ENCODE results near the gene JUP. TPM values are rescaled to one million over a fixed set of nuclear protein-coding genes. Genes with fewer than 3 reads are reported as not detected.
A peak's percentile ranks its signal among the peaks of the same experiment; 100 is the strongest.

JUP gene
- total RNA-seq, 1 experiment from 2014 or later = 142 TPM

GRCh38 chr17:41810659-41811548 lies 24.4 kb upstream of the JUP start:
- no peak for DNase-seq (ENCODE audit: extremely low read depth, low read depth)

GRCh38 chr17:41806685-41807445 lies 20.4 kb upstream of the JUP start:
- DNase-seq (ENCODE audit: extremely low read depth, low read depth) = no peak

DNA sequence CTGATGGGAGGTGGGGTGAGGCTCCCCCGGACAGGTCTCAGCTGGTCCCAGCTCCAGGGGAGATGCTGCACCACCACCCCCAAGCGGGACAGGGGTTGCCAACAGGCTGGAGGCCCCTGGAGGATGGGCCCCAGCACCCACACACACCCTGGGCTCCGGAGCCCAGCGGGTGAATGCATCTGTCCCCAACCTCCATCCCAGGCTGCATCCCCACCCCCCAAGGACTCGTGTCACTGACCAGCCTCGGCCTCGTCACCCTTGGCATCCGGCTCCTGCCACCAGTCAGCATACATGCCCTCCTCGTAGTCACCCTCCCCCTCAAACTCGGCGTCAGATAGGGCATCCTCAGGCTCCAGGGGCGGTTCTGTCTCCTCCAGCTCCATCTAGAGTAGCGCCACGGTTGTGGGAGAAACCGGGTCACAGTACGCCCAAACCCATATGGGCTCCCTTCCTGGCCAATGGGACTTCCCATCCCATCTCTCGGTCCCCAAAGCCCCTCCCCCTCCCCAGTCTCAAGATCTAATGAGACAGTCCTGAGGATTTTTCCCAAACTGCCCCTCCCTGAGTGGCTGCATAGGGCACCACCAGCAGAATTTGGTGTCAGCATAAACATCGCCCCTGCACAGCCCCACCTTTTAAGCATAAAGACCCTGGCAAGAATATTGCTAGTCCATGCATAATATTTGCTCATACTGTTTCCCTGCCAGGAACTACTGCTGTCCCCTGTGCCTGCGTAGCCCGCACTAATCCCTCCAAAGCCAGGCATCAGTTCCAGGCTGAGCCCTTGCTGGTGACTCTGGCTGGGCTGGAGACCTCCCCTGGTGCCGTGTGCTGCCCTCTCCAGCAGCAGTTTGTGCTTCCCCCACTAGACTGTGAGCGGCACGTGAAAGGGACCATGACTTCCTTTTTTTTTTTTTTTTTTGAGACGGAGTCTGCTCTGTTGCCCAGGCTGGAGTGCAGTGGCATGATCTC lies 16.8 kb upstream of the JUP start:
- no peak for DNase-seq (ENCODE audit: extremely low read depth, low read depth)

- peak; percentile 98 for DNase-seq (ENCODE audit: extremely low read depth, low read depth)
Measured at GRCh38 chr17:41801374-41802271, 15.1 kb upstream of the JUP start.

DNA sequence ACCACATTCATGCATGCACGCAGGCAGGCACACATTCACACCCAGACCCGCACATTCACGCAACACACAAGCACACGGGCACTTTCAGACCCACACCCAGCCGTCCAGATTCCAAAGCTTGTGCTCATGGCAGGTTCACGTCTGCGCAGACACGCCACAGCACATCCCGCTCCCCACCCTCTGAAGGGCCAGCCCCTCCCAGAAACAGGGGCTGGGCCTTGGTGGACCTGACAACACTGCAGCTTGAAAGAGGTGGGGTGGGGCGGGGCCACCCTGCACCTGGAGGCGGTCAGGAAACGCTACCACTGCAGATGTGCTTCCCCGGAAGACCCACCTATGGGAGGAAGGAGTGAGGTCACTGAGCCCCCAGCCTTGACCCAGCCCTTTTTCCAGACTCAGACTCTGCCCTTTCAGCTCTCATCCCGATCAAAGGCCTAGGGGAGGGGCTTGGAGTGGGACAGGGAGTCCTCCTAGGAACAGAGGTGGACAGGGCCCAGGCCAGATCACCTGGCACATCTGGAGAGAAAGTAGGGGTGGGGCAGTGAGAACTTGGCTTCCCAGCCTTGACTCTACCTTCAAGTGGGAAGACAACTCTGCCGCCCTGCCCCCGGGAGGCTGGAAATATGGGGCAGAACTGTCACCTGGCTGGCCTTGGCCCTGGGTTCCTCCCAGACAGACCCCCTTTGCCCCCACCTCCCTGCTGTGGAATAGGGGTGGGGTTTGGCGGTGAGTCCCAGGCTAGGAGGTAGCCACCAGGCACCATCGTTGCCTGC lies 14.3 kb upstream of the JUP start:
- DNase-seq (ENCODE audit: extremely low read depth, low read depth) = peak; percentile 95

GRCh38 chr17:41799366-41799765 lies 12.9 kb upstream of the JUP start:
- DNase-seq (ENCODE audit: extremely low read depth, low read depth) = no peak

- DNase-seq (ENCODE audit: extremely low read depth, low read depth) = no peak
Measured at GRCh38 chr17:41797377-41797776, 10.9 kb upstream of the JUP start.

DNA sequence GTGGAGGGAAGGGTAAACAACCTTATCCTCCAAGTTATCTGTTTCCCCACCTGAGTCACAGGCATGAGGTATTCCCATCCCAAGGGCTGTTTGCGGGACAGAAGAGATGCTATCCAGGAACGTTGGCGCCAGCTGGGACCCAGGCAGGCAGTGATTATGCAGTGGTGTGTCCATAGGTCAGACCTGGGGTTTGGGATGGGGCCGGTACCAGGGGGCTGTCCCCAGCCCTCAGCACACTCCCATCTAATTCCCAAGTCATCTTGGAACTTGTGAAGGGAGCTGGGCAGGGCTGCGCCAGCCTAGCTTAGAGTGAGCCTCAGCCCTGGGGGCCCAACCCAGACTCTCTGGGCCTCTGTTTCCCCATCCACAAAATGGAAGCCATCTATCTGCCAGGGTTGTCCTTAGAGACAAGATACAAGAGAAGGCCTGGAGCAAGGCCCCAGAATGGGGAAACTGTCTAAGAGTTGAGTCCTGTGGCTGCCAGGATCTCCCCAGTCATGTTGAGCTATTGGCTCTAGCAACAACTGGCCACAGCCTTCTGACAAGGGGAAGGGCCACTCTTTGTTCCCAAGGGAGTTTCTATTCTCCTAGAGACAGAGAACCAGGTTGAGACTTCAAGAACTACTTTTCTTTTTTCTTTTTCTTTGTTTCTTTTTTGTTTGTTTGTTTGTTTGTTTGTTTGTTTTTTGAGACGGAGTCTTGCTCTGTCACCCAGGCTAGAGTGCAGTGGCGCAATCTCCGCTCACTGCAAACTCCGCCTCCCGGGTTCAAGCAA lies 9.8 kb upstream of the JUP start:
- DNase-seq (ENCODE audit: extremely low read depth, low read depth) = no peak

- DNase-seq (ENCODE audit: extremely low read depth, low read depth) = no peak
Measured at GRCh38 chr17:41794540-41794975, 8.0 kb upstream of the JUP start.

GRCh38 chr17:41793784-41794539 lies 7.5 kb upstream of the JUP start:
- DNase-seq (ENCODE audit: extremely low read depth, low read depth) = peak; percentile 49

DNA sequence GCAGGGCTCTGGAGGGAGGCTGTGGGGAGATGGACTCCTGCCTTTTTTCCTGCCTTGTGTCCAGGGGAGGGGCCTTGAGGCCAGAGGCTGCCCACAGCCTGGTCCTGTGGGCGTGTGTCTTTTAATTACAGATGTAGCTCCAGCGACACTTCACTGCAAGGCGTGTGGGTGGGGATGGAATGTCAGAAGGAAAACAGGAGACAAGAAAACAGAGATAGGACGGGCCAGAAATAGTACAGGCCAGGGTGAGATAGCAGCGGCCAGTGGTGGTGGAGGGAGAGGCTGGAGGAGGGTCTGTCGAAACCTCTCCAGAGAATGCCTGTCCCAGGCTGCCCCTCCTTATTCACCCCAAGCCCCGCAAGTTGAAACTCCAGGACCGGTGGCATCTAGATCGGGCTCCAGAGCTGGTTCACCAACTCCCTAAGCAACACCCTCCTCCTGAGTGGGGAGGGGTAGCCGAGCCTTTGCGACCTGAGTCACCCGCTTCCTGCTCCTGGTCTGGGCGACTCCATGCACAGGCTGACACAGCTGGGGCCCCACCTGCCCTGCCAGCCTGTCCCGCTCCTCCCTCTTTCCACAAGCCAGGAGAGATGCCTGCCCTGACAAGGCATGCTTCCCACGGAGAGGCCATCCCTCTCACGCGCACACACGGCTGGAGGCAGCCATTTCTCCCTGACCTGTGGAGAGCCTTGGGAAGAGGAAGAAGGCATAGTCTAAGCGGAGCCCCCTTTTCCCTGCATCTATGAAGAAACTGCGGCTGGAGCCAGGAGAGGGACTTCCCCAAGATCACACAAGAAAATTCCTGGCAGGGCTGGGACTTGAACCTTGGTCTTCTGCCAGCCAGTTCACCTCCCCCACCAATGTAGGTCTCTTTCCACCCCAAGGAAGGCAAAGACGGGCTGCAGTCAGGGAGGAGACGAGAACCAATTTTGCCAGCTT lies 6.6 kb upstream of the JUP start:
- peak; percentile 81 for DNase-seq (ENCODE audit: extremely low read depth, low read depth)

DNA sequence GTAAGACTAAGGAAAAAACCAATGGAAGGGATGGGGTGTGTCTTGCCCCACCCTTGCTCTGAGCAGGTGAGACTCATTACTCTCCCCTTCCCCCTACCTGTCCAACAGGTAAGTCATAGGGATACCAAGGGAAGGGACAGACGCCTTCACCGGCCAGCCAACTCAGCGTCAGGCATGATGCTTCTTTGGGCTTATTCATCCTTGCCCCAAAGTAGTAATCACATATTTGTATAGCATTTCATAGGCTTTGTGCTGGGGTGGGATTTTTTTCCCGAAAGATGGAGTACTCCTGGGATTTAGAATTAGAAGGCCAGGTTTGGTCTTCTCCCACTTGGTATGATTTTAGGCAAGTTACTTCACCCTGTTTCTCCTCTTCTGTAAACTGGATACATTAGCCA lies 509 bp upstream of the JUP start:
- no peak for DNase-seq (ENCODE audit: extremely low read depth, low read depth)

DNA sequence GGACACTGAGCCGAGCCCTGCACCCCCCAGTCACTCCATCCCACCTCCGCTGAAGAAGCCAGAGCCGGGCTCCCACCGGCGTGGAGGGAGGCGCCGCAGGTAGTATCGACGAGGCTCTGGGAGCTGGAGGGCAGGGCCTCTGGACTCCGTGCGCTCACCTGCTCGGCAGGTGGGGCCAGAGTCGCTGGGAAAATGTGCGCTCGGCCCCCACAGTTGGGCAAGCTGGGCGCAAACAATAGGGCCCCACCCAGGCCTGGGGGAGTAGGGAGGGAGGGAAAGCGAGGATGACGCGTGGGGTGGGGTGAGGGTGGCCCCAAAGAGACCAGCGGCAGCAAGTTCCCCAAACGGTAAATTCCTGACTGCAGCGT lies 668 bp downstream of the JUP start:
- no peak for DNase-seq (ENCODE audit: extremely low read depth, low read depth)

GRCh38 chr17:41785091-41785858 lies 1.2 kb downstream of the JUP start:
- DNase-seq (ENCODE audit: extremely low read depth, low read depth) = no peak

- DNase-seq (ENCODE audit: extremely low read depth, low read depth) = no peak
Measured at GRCh38 chr17:41784207-41784744, 2.2 kb downstream of the JUP start.

Measured in NCI-H460 (cell line).